GM12878 (cell line): ENCODE measurements around the gene IMMP2L. TPM values are rescaled to one million over a fixed set of nuclear protein-coding genes. Genes with fewer than 3 reads are reported as not detected.

ENCODE experiments used
- ATAC-seq: fragments of 200-7000 bp; cut with Tn5 transposase; 3 replicates; pipeline ENCODE4 v1.9.1; 2020; ENCODE audit warnings: mild to moderate bottlenecking, moderate library complexity
- BruUV-seq: library from RNA; stranded (reverse); fragments of 400-500 nt; replicated peaks from 2 replicates; lab custom pipeline; 2021; lab: Mats Ljungman, UMichigan
- CTCF ChIA-PET: fragments of 300-600 bp; sonication (Branson Sonifier 250); formaldehyde crosslinking; extraction: SDS; loops from one replicate; lab custom pipeline; 2021; ENCODE audit warnings: inconsistent platforms; lab: Yijun Ruan, JAX
- POLR2A ChIA-PET: fragments of 350-600 bp; formaldehyde crosslinking; extraction: SDS; loops from one replicate; lab custom pipeline; 2021; ENCODE audit warnings: inconsistent platforms; lab: Charles Lee
- RAD21 ChIA-PET: fragments of 300-600 bp; sonication (Branson Sonifier 250); formaldehyde crosslinking; loops from one replicate; lab custom pipeline; 2023; ENCODE audit warnings: antibody characterized with exemption; ENCODE audit not compliant: unreplicated experiment; lab: Charles Lee
- SMC1A ChIA-PET: fragments of 300-600 bp; sonication (Branson Sonifier 250); formaldehyde crosslinking; loops from one replicate; lab custom pipeline; 2023; ENCODE audit not compliant: unreplicated experiment, uncharacterized antibody; lab: Charles Lee
- DNase-seq: peaks from one replicate; pipeline ENCODE4 v3.0.0-alpha.2; 2011; ENCODE audit warnings: low read depth, low spot score
- FAIRE-seq: peaks from 3 replicates; lab custom pipeline; 2011; peaks lifted over from hg19 to GRCh38; lab: Jason Lieb, UNC
- H2AFZ ChIP-seq: 2 replicates; pipeline ENCODE4 v1.6.0; 2011; ENCODE audit warnings: low read depth, low read length, control low read depth; ENCODE audit not compliant: control insufficient read depth
- H3K27ac ChIP-seq: 2 replicates; pipeline ENCODE4 v1.5.1; 2011; ENCODE audit warnings: control low read depth; ENCODE audit not compliant: control insufficient read depth, insufficient read depth
- H3K27me3 ChIP-seq, 2 experiments: replicated peaks in 1 of 2; 2 replicates each; pipeline versions ENCODE4 v1.6.0 to v1.6.1; 2011; ENCODE audit warnings: low read length in 1 of 2; ENCODE audit not compliant: control insufficient read depth in 2 of 2, insufficient read depth in 2 of 2
- H3K36me3 ChIP-seq, 2 experiments: 2 replicates each; pipeline ENCODE4 v1.5.1; 2011; ENCODE audit warnings: low read length in 1 of 2; ENCODE audit not compliant: control insufficient read depth in 2 of 2, insufficient read depth in 2 of 2
- H3K4me1 ChIP-seq: 2 replicates; pipeline ENCODE4 v1.6.1; 2011; ENCODE audit warnings: mild to moderate bottlenecking, low read length, moderate library complexity, mixed read lengths; ENCODE audit not compliant: control insufficient read depth, insufficient read depth
- H3K4me2 ChIP-seq: 2 replicates; pipeline ENCODE4 v1.6.0; 2011; ENCODE audit warnings: control low read depth; ENCODE audit not compliant: control insufficient read depth, insufficient read depth
- H3K4me3 ChIP-seq: fragments of 200-600 bp; sonication (generic); 2 replicates; pipeline ENCODE4 v1.5.1; 2016
- H3K79me2 ChIP-seq: 2 replicates; pipeline ENCODE4 v1.6.0; 2011; ENCODE audit warnings: low read length; ENCODE audit not compliant: control insufficient read depth, insufficient read depth
- H3K9ac ChIP-seq: 2 replicates; pipeline ENCODE4 v1.8.0; 2011; ENCODE audit warnings: low read length, control low read depth, mixed read lengths; ENCODE audit not compliant: control insufficient read depth, insufficient read depth
- H3K9me3 ChIP-seq: replicated peaks from 3 replicates; pipeline ENCODE4 v1.5.1; 2011; ENCODE audit warnings: mild to moderate bottlenecking, low read length; ENCODE audit not compliant: control insufficient read depth, insufficient read depth
- H4K20me1 ChIP-seq: 2 replicates; pipeline ENCODE4 v1.6.0; 2011; ENCODE audit not compliant: control insufficient read depth, insufficient read depth
- ATF7 ChIP-seq: fragments of 450-650 bp; IDR thresholded peaks from 2 replicates; pipeline ENCODE4 v1.6.1; 2016; ENCODE audit warnings: low read depth, mild to moderate bottlenecking
- JUNB ChIP-seq: IDR thresholded peaks from 2 replicates; pipeline ENCODE4 v1.6.1; 2016; ENCODE audit warnings: antibody characterized with exemption, mild to moderate bottlenecking
- KAT2A ChIP-seq: conservative IDR thresholded peaks from 2 replicates; pipeline ENCODE4 v1.6.1; 2011; ENCODE audit warnings: low read depth, low read length; ENCODE audit not compliant: control insufficient read depth
- RAD21 ChIP-seq: IDR thresholded peaks from 2 replicates; pipeline ENCODE4 v1.6.1; 2011; ENCODE audit warnings: mild to moderate bottlenecking, low read depth, low read length, moderate library complexity; ENCODE audit not compliant: insufficient read depth
- SRF ChIP-seq, 2 experiments: IDR thresholded peaks; 2 replicates each; pipeline ENCODE4 v1.6.1; 2011; ENCODE audit warnings: low read depth in 2 of 2, low read length in 2 of 2, mild to moderate bottlenecking in 1 of 2, moderate library complexity in 1 of 2
- YBX1 ChIP-seq: fragments of 450-650 bp; IDR thresholded peaks from 2 replicates; pipeline ENCODE4 v1.6.1; 2016; ENCODE audit warnings: antibody characterized with exemption
- WGBS: methylation state at CpG from one replicate; pipeline ENCODE4 v1.1.6; 2016; ENCODE audit warnings: low lambda C conversion rate; ENCODE audit not compliant: insufficient replicate concordance, insufficient coverage; ENCODE audit errors: missing lambda C conversion rate; 5-methylcytosine and 5-hydroxymethylcytosine counted together
- in situ Hi-C: fragments of 300-500 bp; cut with MboI; formaldehyde crosslinking; loops from 9 replicates; pipeline ENCODE4 v1.14.3; 2018; ENCODE audit warnings: mixed read lengths
- intact Hi-C: fragments of 100-400 bp; cut with micrococcal nuclease; formaldehyde crosslinking; loops from one replicate; pipeline ENCODE4 v1.14.2; 2022; ENCODE audit not compliant: unreplicated experiment
- polyA plus RNA-seq, 11 experiments: library from polyadenylated mRNA; depleted of rRNA in 4 of 11; unstranded in 6 of 11; stranded (reverse) in 5 of 11; fragments of >200 nt; fragmentation: Nextera tagmentation in 4 of 11; fragmentation: Illumina TruSeq in 1 of 11; extraction: Ambion mirVana in 4 of 11; extraction: Trizol in 1 of 11; gene quantifications; 1 replicate in 1 of 11; 2 replicates in 10 of 11; pipeline versions ENCODE4 v1.2.1 to v1.2.3, GENCODE V29; 2011 to 2016; ENCODE audit warnings: inconsistent platforms in 2 of 11, missing spikeins in 2 of 11, low read depth in 1 of 11
- total RNA-seq, 4 experiments: library from RNA; depleted of rRNA in 3 of 4; stranded (reverse); fragments of >200 nt in 3 of 4; fragmentation: Illumina TruSeq in 1 of 4; extraction: Trizol in 1 of 4; gene quantifications; 2 replicates each; pipeline versions ENCODE4 v1.2.1 to v1.2.3, GENCODE V29; 2013 to 2021
- TF ChIP-seq, protein P1 (sequence below): IDR thresholded peaks from 2 replicates; pipeline ENCODE4 v1.6.1; 2011; ENCODE audit warnings: borderline replicate concordance, low read depth, mild to moderate bottlenecking, moderate library complexity, mixed read lengths, low read length; ENCODE audit not compliant: insufficient read depth; ENCODE audit errors: extremely low read length

The IMMP2L gene
- total and polyA plus RNA-seq, 10 of the 15 experiments (the other 5 are each of a cell fraction or from before 2014, with no cell fraction given), result 12.6 to 46.3 (median 19.6) TPM

- intact Hi-C loops, result no loop called here
- no TSS peak for BruUV-seq
- no peaks in the 10 kb centered on the region for H3K79me2 ChIP-seq
- H2AFZ ChIP-seq, result no peak overlapping the region
- SMC1A ChIA-PET, result interaction anchor here (0.6 to 0.8 kb wide), 2 partner anchors 9 to 31 kb away, joined by 3 read pairs; no protein-coding TSS in a partner anchor
- POLR2A ChIA-PET, result no interaction called here
- no peak overlapping the region for H3K9ac ChIP-seq
- TF ChIP-seq YBX1 (no peak), JUNB (peak; percentile 53)
- ATAC-seq, result no peak
- no peaks in the 10 kb centered on the region for H3K9me3 ChIP-seq
- WGBS, result 82% methylated on average over 1 of the region's 1 CpG
- no peak overlapping the region for H3K4me2 ChIP-seq
- CTCF ChIA-PET, result no interaction called here
- no peak overlapping the region for H3K27ac ChIP-seq
- in situ Hi-C loops, result no loop called here
- FAIRE-seq, result no peak
- no peaks in the 10 kb centered on the region for H3K27me3 ChIP-seq
- RAD21 ChIA-PET, result no interaction called here
- H4K20me1 ChIP-seq, result no peaks in the 10 kb centered on the region
- H3K4me3 ChIP-seq, result no peak overlapping the region
- no peaks in the 10 kb centered on the region for H3K4me1 ChIP-seq
- H3K36me3 ChIP-seq, result no peaks in the 10 kb centered on the region
- DNase-seq, result no peak
Observed at GRCh38 chr7:111352319-111352718, 210.0 kb downstream of the IMMP2L start.

DNA sequence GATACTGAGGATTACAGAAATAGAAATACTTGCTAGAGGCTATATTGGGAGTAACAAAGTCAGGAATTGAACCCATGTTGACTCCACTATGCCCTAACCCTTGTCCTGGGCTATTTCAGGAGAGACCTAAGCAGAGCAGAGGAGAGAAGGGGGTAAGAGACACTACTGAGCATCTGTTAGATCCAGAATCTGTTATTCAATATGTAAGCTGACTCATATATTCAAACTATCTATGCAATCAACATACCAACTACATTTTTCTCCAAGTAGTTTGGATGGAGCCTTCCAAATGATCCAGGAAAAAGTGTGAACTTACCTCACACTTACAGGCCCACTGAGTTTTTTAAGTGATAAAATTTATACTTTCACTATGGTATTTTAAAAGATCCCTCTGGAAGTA lies 216.1 kb downstream of the IMMP2L start:
- no peak overlapping the region for H3K27ac ChIP-seq
- H4K20me1 ChIP-seq, result no peaks in the 10 kb centered on the region
- DNase-seq (no peak), FAIRE-seq (no peak), ATAC-seq (no peak)
- CTCF ChIA-PET, result no interaction called here
- H3K4me1 ChIP-seq, result no peaks in the 10 kb centered on the region
- H3K9me3 ChIP-seq, result no peaks in the 10 kb centered on the region; the same call in 2 of the 3 replicates
- H3K4me2 ChIP-seq, result no peak overlapping the region
- intact Hi-C loops, result no loop called here
- POLR2A ChIA-PET, result no interaction called here
- H3K4me3 ChIP-seq, result no peak overlapping the region
- no peak overlapping the region for H2AFZ ChIP-seq
- H3K79me2 ChIP-seq, result no peaks in the 10 kb centered on the region
- H3K27me3 ChIP-seq, result no peaks in the 10 kb centered on the region
- TF ChIP-seq RAD21, result no peak
- TF ChIP-seq, protein P1, sequence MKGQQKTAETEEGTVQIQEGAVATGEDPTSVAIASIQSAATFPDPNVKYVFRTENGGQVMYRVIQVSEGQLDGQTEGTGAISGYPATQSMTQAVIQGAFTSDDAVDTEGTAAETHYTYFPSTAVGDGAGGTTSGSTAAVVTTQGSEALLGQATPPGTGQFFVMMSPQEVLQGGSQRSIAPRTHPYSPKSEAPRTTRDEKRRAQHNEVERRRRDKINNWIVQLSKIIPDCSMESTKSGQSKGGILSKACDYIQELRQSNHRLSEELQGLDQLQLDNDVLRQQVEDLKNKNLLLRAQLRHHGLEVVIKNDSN, result no peak
- no peak for TF ChIP-seq SRF (IDR thresholded peaks at IDR 0.05; ENCODE audit: low read depth in 2 of 2, low read length in 2 of 2)
- no peak for TF ChIP-seq ATF7
- TF ChIP-seq KAT2A, result no peak
- TF ChIP-seq, all 136 proteins: peak for 0
- H3K9ac ChIP-seq, result no peak overlapping the region
- RAD21 ChIA-PET, result no interaction called here
- in situ Hi-C loops, result no loop called here
- no TSS peak for BruUV-seq
- SMC1A ChIA-PET, result interaction anchor here (1.0 to 2.0 kb wide), 2 partner anchors 11 to 22 kb away, joined by 4 to 5 read pairs; no protein-coding TSS in a partner anchor
- H3K36me3 ChIP-seq, result no peaks in the 10 kb centered on the region
